ENCODE results near the gene IL37. TPM values are rescaled to one million over a fixed set of nuclear protein-coding genes. Genes with fewer than 3 reads are reported as not detected.
"Not testable (repeated sequence)": the region's sequence is repeated elsewhere in the genome, so short reads cannot be mapped to it uniquely, and the experiment has no call there.

Gene IL37
- total RNA-seq, 1 experiment from 2014 or later, result not detected

DNA sequence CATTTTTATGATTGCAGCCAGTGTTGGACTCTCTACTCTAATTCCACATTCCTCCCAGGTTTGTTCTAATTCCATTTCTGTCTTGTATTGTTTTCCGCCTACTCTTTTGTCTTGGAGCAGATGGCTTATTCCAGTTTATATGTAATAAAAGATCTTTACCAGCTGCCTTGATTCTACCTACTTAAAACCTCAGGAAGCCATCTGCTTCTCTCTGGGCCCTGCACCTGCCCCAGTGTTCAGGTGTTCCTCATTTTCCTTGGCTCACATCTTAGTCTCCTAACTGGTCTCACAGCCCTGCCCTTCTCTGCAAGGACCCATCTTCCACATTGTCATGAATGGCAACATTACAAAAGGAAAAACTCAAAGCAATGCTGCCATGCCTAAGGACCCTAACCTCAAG is 21.0 kb upstream of the IL37 start:
- no peak for DNase-seq (ENCODE audit: low read depth)

DNA sequence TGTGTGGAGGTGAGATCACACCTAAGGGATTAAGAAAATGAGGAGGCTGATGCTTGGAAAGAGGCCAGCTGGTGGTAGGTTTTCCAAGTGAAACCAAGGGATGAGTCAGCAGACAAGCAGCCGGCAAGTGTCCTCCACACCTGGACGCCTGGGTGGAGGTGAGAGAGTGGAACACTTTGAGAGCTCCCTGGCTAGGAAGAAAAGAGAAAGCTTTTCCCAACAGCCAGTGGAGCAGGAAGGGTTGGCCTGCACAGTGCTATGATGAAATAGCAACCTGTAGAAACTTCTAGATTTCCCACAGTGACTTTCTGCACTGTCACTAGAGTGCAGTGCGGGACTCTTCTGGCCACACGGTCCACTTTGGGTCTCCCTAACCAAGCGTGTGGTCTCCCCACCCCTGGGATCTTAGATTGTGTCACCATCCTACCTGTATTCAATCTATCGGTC is 19.6 kb upstream of the IL37 start:
- DNase-seq (ENCODE audit: low read depth), result peak; percentile 25

DNA sequence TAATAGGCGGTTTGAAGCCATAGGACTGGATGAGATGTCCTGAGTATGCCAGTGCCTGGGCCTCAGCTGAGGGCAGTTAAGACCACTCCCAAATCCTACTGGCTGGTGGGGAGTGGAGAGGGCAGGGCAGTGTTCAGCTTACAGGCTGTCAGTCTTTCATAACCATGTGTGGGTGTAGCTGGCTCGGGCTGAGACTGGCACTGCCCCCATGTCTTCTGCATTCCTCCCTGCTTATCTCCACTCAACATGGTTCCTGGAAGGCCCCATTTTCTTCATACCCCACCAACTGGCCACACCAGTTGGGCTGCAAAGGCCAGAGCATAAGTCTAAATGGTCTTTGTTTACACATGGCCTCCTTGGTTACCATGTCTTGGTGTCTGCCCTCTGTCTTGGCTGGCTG is 17.2 kb upstream of the IL37 start:
- DNase-seq (ENCODE audit: low read depth), result no peak

DNA sequence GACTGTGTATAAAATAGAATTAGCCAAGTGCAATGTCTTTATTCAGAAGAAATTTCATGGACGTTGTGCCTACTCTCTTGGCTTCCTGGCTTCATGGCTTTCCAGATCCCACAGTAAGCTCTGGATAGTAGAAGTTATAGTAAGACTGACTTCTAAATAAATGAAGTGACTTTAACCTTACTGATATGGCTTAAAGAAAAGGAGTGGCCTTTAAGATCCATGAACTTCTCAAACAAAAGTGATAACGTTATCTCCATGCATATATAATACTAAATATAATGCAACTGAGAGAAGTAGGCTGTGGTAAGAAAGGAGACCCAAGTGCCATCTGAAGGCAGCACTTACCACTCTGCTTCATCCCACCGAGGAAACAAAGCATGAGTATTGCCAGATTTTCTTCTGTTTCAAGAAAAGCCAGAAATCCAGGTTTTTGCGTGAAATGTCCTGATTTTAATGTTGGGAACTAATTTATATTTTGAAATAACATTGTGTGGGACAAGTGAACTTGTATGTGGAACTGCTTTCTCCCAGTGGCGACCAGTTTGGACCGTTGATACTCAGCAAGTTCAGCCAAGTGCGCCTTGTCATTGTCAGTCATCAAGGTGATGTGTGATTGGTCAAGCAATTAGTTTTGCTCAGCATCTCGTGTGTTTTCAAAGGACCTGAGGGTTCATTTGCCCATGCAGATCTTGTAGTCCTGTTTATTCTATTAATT is 13.9 kb upstream of the IL37 start:
- DNase-seq (ENCODE audit: low read depth), result no peak

DNA sequence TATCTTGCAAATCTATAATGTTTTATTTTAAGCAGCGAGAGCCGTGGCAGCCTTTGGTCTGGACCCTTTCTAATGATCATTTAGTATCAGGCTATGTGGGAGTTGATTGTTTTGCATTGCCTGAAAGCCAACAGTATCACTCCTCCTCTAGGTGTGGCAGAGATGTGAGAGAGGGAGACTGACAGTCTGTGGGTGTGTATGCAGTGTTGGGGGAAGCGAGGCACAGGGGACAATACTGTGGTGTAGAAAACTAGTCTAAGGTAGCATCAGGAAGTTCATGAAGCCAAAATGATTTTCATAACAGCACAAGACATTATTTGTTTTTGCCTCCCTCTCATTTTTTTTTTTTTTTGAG is 13.4 kb upstream of the IL37 start:
- DNase-seq (ENCODE audit: low read depth), result no peak

DNA sequence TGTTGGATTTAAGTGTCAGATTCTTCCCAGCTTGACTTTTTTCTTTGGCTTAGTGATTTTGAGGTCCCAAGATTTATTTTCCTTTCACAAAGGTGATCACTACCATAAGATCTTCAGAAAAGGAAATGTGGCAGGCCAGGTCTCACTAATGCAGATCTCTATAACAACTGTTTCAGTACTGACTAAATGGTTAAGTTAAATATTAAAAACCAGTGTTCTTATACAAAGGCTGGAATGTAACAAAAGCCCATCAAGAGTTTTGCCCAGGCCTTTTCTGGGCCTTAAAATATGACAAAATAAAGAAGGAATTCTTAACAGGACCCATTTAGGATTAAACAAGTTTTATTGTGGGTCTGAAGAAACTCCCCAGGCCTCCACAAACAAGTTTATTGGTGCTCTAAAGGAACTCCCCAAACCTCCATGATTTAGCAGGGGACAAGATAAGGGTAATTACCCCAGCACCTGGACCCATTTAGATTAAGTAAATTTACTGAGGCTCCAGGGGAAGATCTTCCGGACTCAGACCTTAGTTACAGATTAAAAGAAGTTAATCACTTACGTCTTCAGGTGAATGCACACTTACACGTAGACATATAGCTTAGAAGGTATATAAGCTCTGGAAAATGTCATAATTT is 9.4 kb upstream of the IL37 start:
- not testable (repeated sequence) for DNase-seq (ENCODE audit: low read depth)

DNA sequence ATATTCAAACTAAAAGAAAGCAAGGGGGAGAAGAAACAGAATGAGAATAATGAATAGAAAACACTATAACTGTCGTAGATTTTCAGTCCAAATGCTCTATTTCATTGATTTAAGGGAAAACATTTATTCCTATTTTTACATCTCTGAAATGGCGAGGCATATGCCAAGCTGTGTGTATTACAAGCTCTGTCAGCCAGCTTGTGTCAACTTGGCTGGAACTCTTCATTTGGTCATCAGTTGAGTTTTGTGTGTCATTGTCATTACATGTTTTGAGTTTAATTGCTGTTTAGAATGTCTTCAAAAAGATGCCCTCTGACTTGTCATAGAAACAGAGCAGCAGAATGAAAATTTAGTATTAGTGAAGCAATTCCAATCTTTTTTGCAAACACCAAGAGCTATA is 8.1 kb upstream of the IL37 start:
- DNase-seq (ENCODE audit: low read depth), result no peak

DNA sequence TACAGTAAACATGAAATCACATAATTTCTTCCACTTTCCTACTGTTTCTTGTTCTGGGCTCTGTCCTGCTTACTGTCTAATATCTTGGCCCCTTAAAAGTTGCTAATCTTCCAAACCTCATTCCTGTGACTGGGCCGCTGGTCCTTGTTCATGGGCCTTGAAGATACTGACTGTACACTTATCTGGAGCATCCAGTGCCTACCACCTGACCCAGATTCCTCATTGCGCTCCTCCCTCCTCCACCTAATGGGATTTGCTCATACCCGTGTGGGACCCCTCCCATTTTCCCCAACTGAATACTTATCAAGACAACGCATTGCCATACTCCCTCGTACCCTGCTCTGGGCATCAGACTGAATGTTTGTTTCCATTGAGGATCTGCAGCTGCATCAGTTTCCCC is 6.1 kb upstream of the IL37 start:
- no peak for DNase-seq (ENCODE audit: low read depth)

DNA sequence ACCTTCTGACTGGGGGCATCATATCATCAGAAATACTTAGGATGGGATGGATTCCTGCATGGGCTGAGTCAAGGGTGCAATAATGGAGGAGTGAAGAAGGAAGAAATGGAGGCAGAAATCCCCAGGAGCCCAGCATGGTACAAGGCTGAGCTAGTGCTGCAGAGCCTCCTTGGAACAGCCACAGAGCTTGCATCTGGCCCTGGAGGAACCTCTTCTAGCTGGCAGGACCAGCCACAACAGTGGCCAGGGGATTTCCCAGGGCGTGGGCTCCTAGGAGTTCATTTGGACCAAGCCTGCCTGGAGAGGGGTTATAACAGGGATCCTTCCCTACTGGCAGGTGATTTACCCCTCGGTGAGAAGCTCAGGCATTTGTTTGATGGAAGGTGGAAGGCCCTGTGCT is 4.7 kb upstream of the IL37 start:
- DNase-seq (ENCODE audit: low read depth), result peak; percentile 24

DNA sequence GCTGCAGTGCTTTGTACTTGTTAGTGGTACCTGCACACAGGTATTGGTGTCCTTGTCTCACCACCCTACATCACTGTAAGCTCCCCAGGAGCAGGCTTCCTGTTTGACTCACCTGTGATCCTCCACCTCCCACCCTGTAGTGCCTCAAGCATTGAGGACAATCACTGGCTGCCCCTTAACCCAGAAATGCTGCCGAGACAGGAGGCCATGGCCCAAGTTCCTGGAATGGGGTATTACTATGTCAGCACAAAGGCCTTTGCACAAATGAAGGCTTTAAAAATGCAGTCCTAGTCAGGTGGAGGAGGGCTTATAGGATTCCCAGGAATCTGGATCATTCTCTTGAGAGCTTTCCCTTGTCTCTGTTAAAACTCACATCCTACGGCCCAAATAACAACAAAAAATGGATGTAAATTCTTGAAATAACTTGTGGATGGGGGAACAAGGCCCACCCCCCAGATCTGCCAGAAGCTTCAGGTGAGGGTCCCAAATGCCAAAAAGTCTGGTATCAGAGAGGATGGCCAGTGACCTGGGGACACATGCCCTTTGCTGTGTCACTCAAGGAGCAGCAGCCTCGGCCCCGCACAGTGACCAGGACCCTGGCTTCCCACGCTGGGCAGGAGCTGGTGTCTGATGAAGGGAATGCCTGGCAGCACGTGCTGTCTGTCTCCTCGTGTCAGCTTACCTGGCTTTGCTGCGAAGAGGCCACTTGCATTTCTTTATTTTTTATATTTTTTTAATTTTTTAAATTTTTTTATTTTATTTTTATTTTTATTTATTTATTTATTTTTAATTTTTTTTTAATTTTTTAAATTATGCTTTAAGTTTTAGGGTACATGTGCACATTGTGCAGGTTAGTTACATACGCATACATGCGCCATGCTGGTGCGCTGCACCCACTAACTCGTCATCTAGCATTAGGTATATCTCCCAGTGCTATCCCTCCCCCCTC is 3.7 kb upstream of the IL37 start:
- DNase-seq (ENCODE audit: low read depth), result no peak

DNA sequence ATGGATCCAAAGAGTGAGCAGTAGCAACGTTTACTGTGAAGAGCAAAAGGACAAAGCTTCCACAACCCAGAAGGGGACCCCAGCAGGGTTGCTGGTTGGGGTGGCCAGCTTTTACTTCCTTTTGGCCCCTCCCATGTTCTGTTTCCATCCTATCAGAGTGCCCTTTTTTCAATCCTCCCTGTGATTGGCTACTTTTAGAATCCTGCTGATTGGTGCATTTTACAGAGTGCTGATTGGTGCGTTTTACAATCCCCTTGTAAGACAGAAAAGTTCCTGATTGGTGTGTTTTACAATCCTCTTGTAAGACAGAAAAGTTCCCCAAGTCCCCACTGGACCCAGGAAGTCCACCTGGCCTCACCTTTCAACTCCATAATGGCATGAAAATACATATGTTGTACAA is 2.4 kb upstream of the IL37 start:
- DNase-seq (ENCODE audit: low read depth), result not testable (repeated sequence)

DNA sequence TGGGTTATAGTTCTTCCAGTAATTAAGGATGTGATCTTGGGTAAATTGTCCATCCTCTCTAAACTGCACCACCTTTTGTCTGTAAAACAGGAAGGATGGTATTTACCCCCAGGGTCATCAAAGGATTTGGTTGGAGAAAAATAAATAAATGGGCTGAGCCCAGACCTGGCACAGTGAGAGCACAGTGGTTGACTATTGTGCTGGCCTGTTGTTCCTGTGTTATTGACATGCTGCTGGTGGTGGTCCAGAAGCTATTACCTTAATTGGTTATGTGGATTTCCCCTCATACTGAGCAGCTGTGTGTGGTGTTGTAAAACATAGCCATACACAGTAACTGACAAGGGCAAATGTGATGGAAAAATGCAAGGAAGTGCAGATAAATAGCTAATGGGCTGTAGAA is 746 bp upstream of the IL37 start:
- DNase-seq (ENCODE audit: low read depth), result no peak

DNA sequence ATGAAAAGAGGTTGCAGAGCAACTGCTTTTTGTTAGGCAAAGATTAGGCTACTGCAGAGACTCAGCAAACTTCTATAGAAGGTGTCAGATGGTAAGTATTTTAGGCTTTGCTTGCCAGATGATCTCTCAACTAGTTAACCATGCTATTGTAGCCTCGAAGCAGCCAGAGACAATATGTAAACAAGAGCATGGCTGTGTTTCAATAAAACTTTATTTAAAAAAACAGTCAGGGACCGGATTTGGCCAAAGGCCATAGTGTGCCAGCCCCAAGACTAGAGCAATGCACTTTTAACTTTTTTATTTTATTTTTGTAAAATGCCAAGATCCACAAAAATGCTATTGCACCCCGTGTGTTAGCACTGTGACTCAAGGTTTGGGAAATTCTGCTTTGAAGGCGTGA is 1.4 kb downstream of the IL37 start:
- DNase-seq (ENCODE audit: low read depth), result no peak

DNA sequence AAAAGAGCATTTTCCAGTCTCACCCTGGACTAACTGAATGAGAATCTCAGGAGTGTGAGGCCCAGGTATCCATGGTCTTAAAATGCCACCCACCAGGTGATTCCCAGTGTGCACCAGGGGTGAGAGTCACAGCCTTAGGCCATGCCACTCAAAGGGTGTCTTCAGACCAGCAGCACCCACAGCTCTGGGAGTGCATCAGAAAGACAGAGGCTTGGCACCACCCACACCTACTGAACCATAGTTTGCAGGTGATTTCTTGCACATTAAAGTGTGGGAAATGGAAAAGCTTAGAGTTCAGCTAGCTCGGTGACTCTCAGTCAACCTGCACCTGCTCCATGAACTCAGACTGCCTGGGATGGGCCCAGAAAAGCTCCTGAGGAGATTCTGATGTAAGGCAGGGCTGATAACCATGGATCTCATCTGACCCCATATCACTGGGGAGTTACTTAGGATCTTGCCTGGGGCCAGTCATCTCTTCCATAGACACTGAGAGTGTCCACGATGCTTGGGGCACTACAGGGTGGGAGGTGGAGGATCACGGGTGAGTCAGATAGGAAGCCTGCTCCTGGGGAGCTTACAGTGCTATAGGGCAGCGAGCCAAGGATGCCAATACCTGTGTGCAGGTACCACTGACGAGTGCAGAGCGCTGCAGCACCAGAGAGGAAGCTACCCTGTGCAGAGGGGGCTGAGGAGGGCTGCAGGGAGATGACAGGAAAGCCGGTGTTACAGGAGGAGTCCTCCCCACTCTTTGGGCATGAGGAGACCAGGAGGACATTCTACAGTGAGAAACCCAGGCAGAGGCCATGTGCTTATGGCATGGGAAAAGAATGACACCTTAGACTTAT is 4.6 kb downstream of the IL37 start:
- no peak for DNase-seq (ENCODE audit: low read depth)

DNA sequence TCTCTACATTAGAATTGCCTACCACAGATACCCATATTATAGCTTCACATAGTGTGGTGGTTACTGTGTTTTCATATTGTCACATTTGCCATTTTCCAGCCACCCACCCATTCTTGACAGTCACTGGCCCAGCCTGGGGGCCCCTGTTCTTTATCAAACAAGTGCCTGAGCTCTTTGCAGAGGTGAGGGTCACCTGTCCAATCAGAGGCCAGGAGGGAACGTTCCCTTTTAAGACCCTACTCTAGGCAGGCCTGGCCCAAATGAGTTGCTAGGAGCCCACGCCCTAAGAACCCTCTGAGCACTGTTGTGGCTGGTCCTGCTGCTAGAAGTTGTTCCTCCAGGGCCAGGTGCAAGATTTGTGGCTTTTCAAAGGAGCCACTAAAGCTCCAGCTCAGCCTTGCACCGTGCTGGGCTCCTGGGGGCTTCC is 5.2 kb downstream of the IL37 start:
- no peak for DNase-seq (ENCODE audit: low read depth)

DNA sequence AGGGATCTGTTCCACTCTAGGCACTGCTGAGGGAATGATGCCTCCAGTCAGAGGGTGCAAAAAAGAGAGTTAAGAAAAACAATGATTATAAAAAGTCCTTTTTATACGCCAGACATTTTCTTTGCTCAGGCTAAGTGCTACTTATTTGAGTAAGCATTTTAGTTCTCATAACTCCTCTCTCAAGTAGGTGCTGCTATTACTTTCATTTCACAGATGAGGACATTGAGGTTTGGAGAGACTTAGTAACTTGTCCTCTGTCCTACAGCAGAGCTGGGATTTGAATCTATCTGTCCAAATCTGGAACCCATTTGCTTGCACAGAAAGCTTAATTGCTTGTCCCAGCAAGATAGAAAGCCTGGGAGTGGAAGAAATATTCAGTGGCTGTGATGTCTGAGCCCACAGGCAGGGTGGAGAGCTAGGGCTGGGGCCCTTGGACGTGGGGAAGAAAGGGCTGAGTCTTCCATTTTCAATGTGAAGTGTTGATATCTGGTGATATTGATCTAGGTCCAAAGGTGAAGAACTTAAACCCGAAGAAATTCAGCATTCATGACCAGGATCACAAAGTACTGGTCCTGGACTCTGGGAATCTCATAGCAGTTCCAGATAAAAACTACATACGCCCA is 5.8 kb downstream of the IL37 start:
- no peak for DNase-seq (ENCODE audit: low read depth)

DNA sequence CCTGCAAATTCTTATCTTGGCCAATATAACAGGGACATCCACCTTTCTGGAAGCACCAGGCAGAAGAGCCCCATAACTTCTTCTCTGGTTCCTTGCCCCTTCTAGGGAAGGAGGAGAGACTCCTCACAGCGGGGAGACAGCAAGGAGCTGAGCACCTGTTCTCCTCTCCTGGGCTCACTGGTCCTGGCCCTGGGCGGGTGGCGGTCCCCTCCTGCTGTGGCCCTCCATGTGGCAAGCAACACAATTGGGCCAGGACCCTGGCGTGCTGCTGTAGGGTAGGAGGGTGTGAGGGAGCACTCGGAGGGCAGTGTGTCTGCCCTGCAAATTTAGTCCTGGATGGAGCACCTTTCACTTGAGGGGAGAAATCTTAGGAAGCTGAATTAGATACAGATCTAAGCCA is 6.9 kb downstream of the IL37 start:
- no peak for DNase-seq (ENCODE audit: low read depth)

DNA sequence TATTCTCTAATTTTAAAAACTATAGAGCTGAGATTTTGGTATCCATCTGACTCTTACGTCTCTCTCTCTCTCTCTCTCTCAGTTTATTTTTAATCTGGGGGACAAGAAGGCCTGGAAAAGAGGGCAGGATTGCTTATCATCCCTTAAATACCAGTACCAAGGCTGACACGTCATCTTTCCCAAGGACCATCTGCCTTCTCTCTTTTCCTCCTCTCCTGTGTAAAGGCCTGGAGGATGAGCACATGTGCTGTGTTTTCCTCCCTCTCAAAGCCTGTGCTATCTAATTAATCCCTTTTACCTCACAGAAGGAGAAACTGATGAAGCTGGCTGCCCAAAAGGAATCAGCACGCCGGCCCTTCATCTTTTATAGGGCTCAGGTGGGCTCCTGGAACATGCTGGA is 7.3 kb downstream of the IL37 start:
- DNase-seq (ENCODE audit: low read depth), result no peak

DNA sequence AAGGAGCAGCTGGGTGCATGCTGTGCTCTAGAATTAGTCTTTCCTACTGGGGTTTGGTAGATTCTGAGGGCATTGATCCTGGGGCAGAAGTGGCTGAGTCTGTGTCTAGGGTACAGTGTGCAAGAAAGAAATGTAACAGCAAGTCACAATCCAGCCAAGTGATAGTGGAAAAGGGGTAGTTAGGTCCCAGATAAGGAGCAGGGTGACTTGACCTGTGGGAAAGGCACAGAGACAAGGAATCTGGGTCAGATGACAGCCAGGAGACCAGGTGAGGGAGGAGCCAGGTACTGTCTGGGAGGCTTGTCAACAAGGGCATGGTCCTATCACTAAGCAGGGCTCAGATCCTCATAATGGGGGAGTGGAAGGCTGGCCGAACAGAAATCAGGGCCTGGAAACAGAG is 8.1 kb downstream of the IL37 start:
- DNase-seq (ENCODE audit: low read depth), result no peak

DNA sequence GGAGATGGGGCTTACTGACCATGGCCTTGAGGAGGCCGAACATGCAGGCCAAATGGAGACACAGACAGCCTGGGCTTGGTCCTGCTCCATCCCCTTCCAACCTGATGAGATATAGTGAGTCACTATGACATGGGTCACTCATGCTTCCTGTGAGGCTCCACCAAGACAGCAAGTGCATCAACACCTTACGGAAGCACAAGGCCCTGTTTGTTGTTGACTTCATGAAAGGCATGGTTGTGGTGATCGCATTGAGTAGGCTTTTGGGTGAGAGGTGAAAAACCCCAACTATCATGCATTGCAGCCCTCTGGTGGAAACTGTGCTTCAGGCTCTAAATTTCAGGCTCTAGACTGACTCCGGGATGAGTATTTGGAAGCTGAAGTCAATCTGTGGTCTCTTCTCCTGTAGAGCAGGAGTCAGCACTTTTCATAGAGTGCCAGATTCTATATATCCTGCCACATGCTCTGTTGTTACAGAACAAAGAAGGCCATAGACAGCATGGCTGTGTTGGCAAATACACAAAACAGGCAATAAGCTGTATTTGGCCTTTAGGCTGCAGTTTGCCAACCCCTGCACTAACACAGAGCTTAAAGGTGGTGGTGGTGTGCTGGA is 10.1 kb downstream of the IL37 start:
- DNase-seq (ENCODE audit: low read depth), result peak; percentile 53

DNA sequence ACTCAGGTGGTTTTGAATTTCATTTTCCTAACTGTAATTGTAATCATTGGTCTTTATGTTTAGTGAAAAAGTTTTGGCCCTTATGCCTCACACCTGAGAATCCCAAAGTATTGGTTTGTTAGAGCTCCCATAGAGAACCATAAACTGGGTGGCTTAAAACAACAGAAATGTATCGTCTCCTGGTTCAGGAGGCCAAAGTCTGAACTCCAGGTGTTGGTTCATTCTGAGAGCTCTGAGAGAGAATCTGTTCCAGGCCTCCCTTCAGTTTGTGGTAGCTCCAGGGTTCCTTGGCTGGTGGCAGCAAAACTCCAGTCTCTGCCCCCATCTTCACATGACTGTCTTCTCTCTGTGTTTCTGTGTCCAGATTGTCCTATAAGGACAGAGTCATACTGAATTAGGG is 11.0 kb downstream of the IL37 start:
- no peak for DNase-seq (ENCODE audit: low read depth)

All from Daoy (cell line).